ENCODE data around the gene CDK14. TPM values are rescaled to one million over a fixed set of nuclear protein-coding genes. Genes with fewer than 3 reads are reported as not detected.

The CDK14 gene
- total and polyA plus RNA-seq, 11 donors = 2.9 to 37.7 (median 21.3) TPM

DNA sequence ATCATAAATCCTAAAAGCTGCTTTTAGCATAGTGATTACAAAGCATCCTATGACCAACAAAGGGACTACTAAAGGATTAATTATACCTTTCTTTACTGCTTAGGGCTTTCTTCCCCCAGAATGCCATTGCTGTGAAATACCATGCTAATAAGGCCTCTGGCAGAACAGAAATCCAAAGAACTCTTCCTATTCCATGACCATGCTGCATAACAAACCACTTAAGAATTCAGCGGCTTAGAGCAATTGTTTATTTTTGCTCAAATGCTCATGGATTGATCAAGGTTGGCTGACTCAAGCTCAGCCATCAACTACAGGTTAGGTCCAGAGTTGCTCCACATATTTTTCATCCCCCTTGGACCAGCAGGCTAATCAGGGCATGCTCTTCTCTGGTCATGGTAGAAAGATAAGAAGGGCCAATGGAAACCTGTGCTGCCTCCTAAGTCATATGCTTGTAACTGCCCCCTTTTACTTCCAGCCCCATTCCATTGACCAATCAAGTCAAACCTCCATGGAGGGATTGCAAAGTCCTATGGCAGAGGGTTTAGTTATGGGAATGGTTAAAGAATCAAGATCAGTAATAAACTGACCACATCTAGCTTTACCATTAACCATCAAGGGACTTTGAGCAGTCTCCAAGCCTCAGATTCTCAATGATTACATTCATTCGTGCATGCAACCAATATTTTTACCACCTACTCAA, 423.7 kb downstream of the CDK14 start:
- no peak for TF ChIP-seq POLR2A (IDR thresholded peaks at IDR 0.05)
- TF ChIP-seq, protein P1, sequence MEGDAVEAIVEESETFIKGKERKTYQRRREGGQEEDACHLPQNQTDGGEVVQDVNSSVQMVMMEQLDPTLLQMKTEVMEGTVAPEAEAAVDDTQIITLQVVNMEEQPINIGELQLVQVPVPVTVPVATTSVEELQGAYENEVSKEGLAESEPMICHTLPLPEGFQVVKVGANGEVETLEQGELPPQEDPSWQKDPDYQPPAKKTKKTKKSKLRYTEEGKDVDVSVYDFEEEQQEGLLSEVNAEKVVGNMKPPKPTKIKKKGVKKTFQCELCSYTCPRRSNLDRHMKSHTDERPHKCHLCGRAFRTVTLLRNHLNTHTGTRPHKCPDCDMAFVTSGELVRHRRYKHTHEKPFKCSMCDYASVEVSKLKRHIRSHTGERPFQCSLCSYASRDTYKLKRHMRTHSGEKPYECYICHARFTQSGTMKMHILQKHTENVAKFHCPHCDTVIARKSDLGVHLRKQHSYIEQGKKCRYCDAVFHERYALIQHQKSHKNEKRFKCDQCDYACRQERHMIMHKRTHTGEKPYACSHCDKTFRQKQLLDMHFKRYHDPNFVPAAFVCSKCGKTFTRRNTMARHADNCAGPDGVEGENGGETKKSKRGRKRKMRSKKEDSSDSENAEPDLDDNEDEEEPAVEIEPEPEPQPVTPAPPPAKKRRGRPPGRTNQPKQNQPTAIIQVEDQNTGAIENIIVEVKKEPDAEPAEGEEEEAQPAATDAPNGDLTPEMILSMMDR (IDR thresholded peaks at IDR 0.05) = no peak
- H3K9me3 ChIP-seq = peaks cover 0 to 6% (median 0%) of the 10 kb centered on the region in 12 donors
- no peak overlapping the region for H3K27ac ChIP-seq
- H3K4me3 ChIP-seq = no peak overlapping the region
- H3K36me3 ChIP-seq = no peaks in the 10 kb centered on the region
- intact Hi-C loops (cut with DNase I) = no loop called here
- DNase-seq (no peak), ATAC-seq (no peak)
- H3K27me3 ChIP-seq = no peaks in the 10 kb centered on the region
- WGBS, 4 donors = 91 to 95% (median 93%) methylated on average over 2 of the region's 2 CpGs
- no peaks in the 10 kb centered on the region for H3K4me1 ChIP-seq

DNA sequence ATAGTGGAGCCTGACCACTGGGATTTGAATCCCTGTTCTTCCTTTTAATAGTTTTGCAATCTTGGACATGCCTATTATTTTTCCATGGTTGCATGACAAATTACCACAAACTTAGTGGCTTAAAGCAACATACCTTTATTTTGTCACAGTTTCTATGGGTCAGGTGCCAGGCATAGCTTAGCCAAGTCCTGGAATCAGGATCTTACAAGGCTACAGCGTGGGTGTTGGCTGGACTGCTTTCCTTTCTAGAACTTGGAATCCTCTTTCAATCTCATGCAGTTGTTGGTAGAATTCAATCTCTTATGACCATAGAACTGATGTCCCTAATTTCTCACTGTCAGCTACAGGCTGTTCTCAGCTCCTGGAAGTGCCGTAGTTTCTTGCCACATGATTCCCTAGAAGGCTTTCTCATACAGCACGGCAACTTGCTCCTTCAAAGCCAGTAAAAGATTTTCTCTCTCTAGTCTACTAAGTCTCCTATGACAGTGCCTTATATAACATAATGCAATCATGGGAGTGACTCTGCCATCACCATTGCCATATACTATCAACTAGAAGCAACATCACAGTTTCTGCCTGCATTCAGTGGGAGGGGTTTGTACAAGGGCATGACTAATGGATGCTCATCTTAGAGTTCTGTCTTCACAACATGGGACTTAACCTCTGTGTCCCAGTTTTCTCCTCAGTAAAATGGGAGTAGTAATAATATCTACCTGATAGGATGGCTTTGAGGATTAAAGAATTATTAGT, 424.7 kb downstream of the CDK14 start:
- Histone ChIP-seq H3K4me3 (no peak overlapping the region), H3K27ac (no peak overlapping the region), H3K27me3 (no peaks in the 10 kb centered on the region), H3K36me3 (no peaks in the 10 kb centered on the region), H3K4me1 (no peaks in the 10 kb centered on the region), H3K9me3 (peaks cover 0 to 6% (median 0%) of the 10 kb centered on the region in 12 donors)
- 72 to 82% (median 78%) methylated on average over 3 of the region's 3 CpGs for WGBS, 4 donors
- ATAC-seq (no peak), DNase-seq (no peak)
- intact Hi-C loops (cut with DNase I) = no loop called here
- TF ChIP-seq POLR2A (IDR thresholded peaks at IDR 0.05) = no peak
- TF ChIP-seq, protein P1 (IDR thresholded peaks at IDR 0.05) = no peak

DNA sequence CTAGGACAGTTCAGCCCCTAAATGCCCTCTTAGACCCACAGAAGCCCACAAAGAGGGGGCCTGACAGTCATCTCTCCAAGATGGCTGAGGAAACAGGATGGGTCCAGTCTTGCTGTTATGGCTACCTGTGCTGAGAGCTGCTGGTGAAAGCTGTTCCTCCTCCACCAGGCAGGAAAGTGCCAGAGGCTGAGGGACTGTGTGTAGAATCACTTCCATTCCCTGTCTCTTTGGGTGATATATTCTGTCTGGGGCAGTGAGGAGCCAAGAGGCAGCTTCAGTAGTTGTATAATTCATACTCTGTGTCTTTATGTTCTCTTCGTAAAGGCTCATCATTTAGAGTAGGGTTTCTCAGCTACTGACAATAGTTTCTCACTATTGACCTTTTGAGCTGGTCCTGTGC, 425.8 kb downstream of the CDK14 start:
- DNase-seq (no peak), ATAC-seq (no peak)
- peaks cover 0 to 6% (median 0%) of the 10 kb centered on the region in 12 donors for H3K9me3 ChIP-seq
- TF ChIP-seq, protein P1 (IDR thresholded peaks at IDR 0.05) = no peak
- TF ChIP-seq POLR2A (IDR thresholded peaks at IDR 0.05) = no peak
- intact Hi-C loops (cut with DNase I) = no loop called here
- H3K4me1 ChIP-seq = no peaks in the 10 kb centered on the region
- H3K36me3 ChIP-seq = no peaks in the 10 kb centered on the region
- 96 to 97% (median 96%) methylated on average over 1 of the region's 1 CpG for WGBS, 4 donors
- H3K4me3 ChIP-seq = no peak overlapping the region
- H3K27me3 ChIP-seq = no peaks in the 10 kb centered on the region
- no peak overlapping the region for H3K27ac ChIP-seq

DNA sequence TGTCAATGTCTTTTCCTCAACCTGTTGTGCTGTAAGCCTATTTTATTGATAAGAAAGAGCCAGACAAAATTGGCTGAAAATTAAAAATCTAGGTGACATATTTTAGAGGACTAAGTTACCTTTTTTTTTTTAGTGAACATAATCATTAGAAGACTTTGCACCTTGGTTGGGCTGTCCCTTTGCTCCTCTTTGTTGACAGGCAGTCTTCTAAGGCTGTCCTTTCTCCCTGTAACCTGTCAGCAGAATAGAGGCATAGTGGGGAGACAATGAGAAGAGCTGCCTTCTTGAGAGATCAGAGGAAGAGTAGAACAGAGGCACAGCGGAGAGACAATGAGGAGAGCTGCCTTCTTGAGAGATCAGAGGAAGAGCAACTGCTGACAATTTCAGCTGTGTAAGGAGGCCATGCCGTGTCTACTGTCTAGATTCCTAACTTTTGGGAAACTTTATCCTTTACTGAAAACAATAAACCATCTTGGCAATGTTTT, 429.8 kb downstream of the CDK14 start:
- DNase-seq (no peak), ATAC-seq (no peak)
- intact Hi-C loops (cut with DNase I) = no loop called here
- 88 to 94% (median 90%) methylated on average over 2 of the region's 2 CpGs for WGBS, 4 donors
- H3K4me3 ChIP-seq = no peak overlapping the region
- no peak for TF ChIP-seq POLR2A (IDR thresholded peaks at IDR 0.05)
- TF ChIP-seq, protein P1 (IDR thresholded peaks at IDR 0.05) = no peak
- no peak overlapping the region for H3K27ac ChIP-seq
- H3K36me3 ChIP-seq = no peaks in the 10 kb centered on the region
- H3K9me3 ChIP-seq = no peaks in the 10 kb centered on the region
- peaks cover 0 to 6% (median 0%) of the 10 kb centered on the region in 12 donors for H3K4me1 ChIP-seq
- no peaks in the 10 kb centered on the region for H3K27me3 ChIP-seq

Data from heart left ventricle (tissue), 16 donors.